ENCODE results near the gene SMAD7. TPM values are rescaled to one million over a fixed set of nuclear protein-coding genes. Genes with fewer than 3 reads are reported as not detected.

The SMAD7 gene
- total RNA-seq, 1 experiment from 2014 or later, result 12.3 TPM

- Mint-ChIP-seq H3K4me3 (ENCODE audit: unreplicated experiment) (no peak overlapping the region), H3K36me3 (ENCODE audit: insufficient read depth, unreplicated experiment) (no peaks in the 10 kb centered on the region), H3K9me3 (ENCODE audit: unreplicated experiment) (no peaks in the 10 kb centered on the region), H3K4me1 (ENCODE audit: insufficient read depth, unreplicated experiment) (peaks cover 5% of the 10 kb centered on the region), H3K27me3 (ENCODE audit: insufficient read depth, unreplicated experiment) (no peaks in the 10 kb centered on the region), H3K27ac (ENCODE audit: low read depth, unreplicated experiment) (no peak overlapping the region)
- intact Hi-C loops (cut with micrococcal nuclease), result no loop called here
- ChIA-PET POLR2A (no interaction called here), CTCF (no interaction called here)
- TF ChIP-seq, protein P1, sequence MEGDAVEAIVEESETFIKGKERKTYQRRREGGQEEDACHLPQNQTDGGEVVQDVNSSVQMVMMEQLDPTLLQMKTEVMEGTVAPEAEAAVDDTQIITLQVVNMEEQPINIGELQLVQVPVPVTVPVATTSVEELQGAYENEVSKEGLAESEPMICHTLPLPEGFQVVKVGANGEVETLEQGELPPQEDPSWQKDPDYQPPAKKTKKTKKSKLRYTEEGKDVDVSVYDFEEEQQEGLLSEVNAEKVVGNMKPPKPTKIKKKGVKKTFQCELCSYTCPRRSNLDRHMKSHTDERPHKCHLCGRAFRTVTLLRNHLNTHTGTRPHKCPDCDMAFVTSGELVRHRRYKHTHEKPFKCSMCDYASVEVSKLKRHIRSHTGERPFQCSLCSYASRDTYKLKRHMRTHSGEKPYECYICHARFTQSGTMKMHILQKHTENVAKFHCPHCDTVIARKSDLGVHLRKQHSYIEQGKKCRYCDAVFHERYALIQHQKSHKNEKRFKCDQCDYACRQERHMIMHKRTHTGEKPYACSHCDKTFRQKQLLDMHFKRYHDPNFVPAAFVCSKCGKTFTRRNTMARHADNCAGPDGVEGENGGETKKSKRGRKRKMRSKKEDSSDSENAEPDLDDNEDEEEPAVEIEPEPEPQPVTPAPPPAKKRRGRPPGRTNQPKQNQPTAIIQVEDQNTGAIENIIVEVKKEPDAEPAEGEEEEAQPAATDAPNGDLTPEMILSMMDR (IDR thresholded peaks at IDR 0.05; ENCODE audit: unreplicated experiment), result no peak
- no TSS peak for BruUV-seq (replicated peaks)
- no peak for DNase-seq (ENCODE audit: unreplicated experiment)
Measured at GRCh38 chr18:48878471-48878870, 72.3 kb downstream of the SMAD7 start.

GRCh38 chr18:48877941-48878340 lies 72.8 kb downstream of the SMAD7 start:
- H3K4me1 Mint-ChIP-seq (ENCODE audit: insufficient read depth, unreplicated experiment), result peaks cover 11% of the 10 kb centered on the region
- H3K4me3 Mint-ChIP-seq (ENCODE audit: unreplicated experiment), result no peak overlapping the region
- CTCF ChIA-PET, result interaction anchor here (0.8 kb wide), 1 partner anchor 44 kb away, joined by 3 read pairs; no protein-coding TSS in a partner anchor
- DNase-seq (ENCODE audit: unreplicated experiment), result no peak
- POLR2A ChIA-PET, result no interaction called here
- H3K9me3 Mint-ChIP-seq (ENCODE audit: unreplicated experiment), result no peaks in the 10 kb centered on the region
- H3K27ac Mint-ChIP-seq (ENCODE audit: low read depth, unreplicated experiment), result no peak overlapping the region
- H3K27me3 Mint-ChIP-seq (ENCODE audit: insufficient read depth, unreplicated experiment), result no peaks in the 10 kb centered on the region
- TF ChIP-seq, protein P1 (IDR thresholded peaks at IDR 0.05; ENCODE audit: unreplicated experiment), result no peak
- no peaks in the 10 kb centered on the region for H3K36me3 Mint-ChIP-seq (ENCODE audit: insufficient read depth, unreplicated experiment)
- no TSS peak for BruUV-seq (replicated peaks)
- intact Hi-C loops (cut with micrococcal nuclease), result no loop called here

GRCh38 chr18:48876590-48876989 lies 74.2 kb downstream of the SMAD7 start:
- H3K9me3 Mint-ChIP-seq (ENCODE audit: unreplicated experiment), result no peaks in the 10 kb centered on the region
- CTCF ChIA-PET, result interaction anchor here (1.1 kb wide), 1 partner anchor 21 kb away, joined by 4 read pairs; no protein-coding TSS in a partner anchor
- H3K27me3 Mint-ChIP-seq (ENCODE audit: insufficient read depth, unreplicated experiment), result no peaks in the 10 kb centered on the region
- BruUV-seq (replicated peaks), result no TSS peak
- TF ChIP-seq, protein P1 (IDR thresholded peaks at IDR 0.05; ENCODE audit: unreplicated experiment), result no peak
- peaks cover 21% of the 10 kb centered on the region for H3K4me1 Mint-ChIP-seq (ENCODE audit: insufficient read depth, unreplicated experiment)
- POLR2A ChIA-PET, result interaction anchor here (0.7 kb wide), 1 partner anchor 615 kb away, joined by 3 read pairs; no protein-coding TSS in a partner anchor
- no peak overlapping the region for H3K4me3 Mint-ChIP-seq (ENCODE audit: unreplicated experiment)
- H3K36me3 Mint-ChIP-seq (ENCODE audit: insufficient read depth, unreplicated experiment), result no peaks in the 10 kb centered on the region
- no peak for DNase-seq (ENCODE audit: unreplicated experiment)
- no peak overlapping the region for H3K27ac Mint-ChIP-seq (ENCODE audit: low read depth, unreplicated experiment)
- intact Hi-C loops (cut with micrococcal nuclease), result no loop called here

GRCh38 chr18:48875942-48876511 lies 74.7 kb downstream of the SMAD7 start:
- TF ChIP-seq, protein P1 (IDR thresholded peaks at IDR 0.05; ENCODE audit: unreplicated experiment), result no peak
- no TSS peak for BruUV-seq (replicated peaks)
- intact Hi-C loops (cut with micrococcal nuclease), result no loop called here
- Mint-ChIP-seq H3K36me3 (ENCODE audit: insufficient read depth, unreplicated experiment) (no peaks in the 10 kb centered on the region), H3K4me1 (ENCODE audit: insufficient read depth, unreplicated experiment) (peaks cover 21% of the 10 kb centered on the region), H3K9me3 (ENCODE audit: unreplicated experiment) (no peaks in the 10 kb centered on the region), H3K4me3 (ENCODE audit: unreplicated experiment) (no peak overlapping the region), H3K27ac (ENCODE audit: low read depth, unreplicated experiment) (no peak overlapping the region), H3K27me3 (ENCODE audit: insufficient read depth, unreplicated experiment) (no peaks in the 10 kb centered on the region)
- DNase-seq (ENCODE audit: unreplicated experiment), result no peak
- ChIA-PET POLR2A (interaction anchor here (0.7 kb wide), 1 partner anchor 614 kb away, joined by 3 read pairs; no protein-coding TSS in a partner anchor), CTCF (interaction anchor here (0.5 to 1.1 kb wide), 3 partner anchors 22 to 432 kb away, joined by 3 to 4 read pairs (median 3); no protein-coding TSS in a partner anchor)
